Glutamatergic neuron (in vitro differentiated cells): ENCODE results near the gene MDFIC2. TPM values are rescaled to one million over a fixed set of nuclear protein-coding genes. Genes with fewer than 3 reads are reported as not detected.
"Not testable (repeated sequence)": the region's sequence is repeated elsewhere in the genome, so short reads cannot be mapped to it uniquely, and the experiment has no call there.

Experiments
- DNase-seq: peaks from one replicate; pipeline ENCODE4 v3.0.0; 2022
- H3K27ac Mint-ChIP-seq: one replicate; pipeline ENCODE4 v1.8.0; 2020; ENCODE audit warnings: mild to moderate bottlenecking, mixed read lengths, inconsistent platforms; ENCODE audit not compliant: unreplicated experiment
- H3K27me3 Mint-ChIP-seq: one replicate; pipeline ENCODE4 v1.8.0; 2020; ENCODE audit warnings: mild to moderate bottlenecking, moderate library complexity, mixed read lengths, inconsistent platforms; ENCODE audit not compliant: unreplicated experiment
- H3K36me3 Mint-ChIP-seq: one replicate; pipeline ENCODE4 v1.8.0; 2020; ENCODE audit warnings: mild to moderate bottlenecking, mixed read lengths, inconsistent platforms; ENCODE audit not compliant: unreplicated experiment
- H3K4me1 Mint-ChIP-seq: one replicate; pipeline ENCODE4 v1.8.0; 2020; ENCODE audit warnings: mild to moderate bottlenecking, low read depth, mixed read lengths, inconsistent platforms; ENCODE audit not compliant: unreplicated experiment
- H3K4me3 Mint-ChIP-seq: one replicate; pipeline ENCODE4 v1.8.0; 2020; ENCODE audit warnings: mild to moderate bottlenecking, mixed read lengths, inconsistent platforms; ENCODE audit not compliant: unreplicated experiment
- H3K9me3 Mint-ChIP-seq: one replicate; pipeline ENCODE4 v1.8.0; 2020; ENCODE audit warnings: mild to moderate bottlenecking, moderate library complexity, mixed read lengths, inconsistent platforms; ENCODE audit not compliant: unreplicated experiment
- total RNA-seq: library from RNA; stranded (reverse); fragmentation: NEBNext Ultra II Directional; extraction: Animal tissue kit (Norgen Biotek cat#: 25700); gene quantifications from one replicate; pipeline ENCODE4 v1.2.1, GENCODE V29; 2021; ENCODE audit not compliant: unreplicated experiment
- TF ChIP-seq, protein P1 (sequence below): fragments of 200-600 bp; sonication (generic); IDR thresholded peaks from one replicate; pipeline ENCODE4 v1.5.0; 2021; ENCODE audit not compliant: partially characterized antibody, unreplicated experiment

The MDFIC2 gene
- total RNA-seq, 1 donor from 2014 or later: not detected

DNA sequence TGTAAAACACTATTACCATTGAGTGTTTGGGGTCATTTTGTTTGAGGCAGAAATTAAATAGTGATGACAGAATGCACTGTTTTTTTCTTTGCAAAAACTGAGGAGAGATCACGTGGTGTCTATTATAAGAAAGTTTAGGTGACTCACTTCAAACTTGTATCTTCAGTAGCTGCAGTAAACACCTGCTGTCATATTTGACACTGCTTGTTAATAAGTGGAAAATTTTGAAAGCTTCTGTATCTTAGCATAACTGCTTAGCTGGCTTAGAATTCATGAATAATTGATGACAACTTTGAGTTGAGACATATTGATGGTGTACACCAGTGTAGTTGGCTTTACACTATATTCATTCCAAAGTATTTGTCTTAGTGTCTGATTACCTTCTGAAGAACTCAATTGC, 29.7 kb upstream of the MDFIC2 start:
- Mint-ChIP-seq H3K4me3 (no peak overlapping the region), H3K4me1 (peaks cover 3% of the 10 kb centered on the region), H3K36me3 (no peaks in the 10 kb centered on the region), H3K27ac (no peak overlapping the region), H3K9me3 (peaks cover 3% of the 10 kb centered on the region), H3K27me3 (no peaks in the 10 kb centered on the region)
- TF ChIP-seq, protein P1, sequence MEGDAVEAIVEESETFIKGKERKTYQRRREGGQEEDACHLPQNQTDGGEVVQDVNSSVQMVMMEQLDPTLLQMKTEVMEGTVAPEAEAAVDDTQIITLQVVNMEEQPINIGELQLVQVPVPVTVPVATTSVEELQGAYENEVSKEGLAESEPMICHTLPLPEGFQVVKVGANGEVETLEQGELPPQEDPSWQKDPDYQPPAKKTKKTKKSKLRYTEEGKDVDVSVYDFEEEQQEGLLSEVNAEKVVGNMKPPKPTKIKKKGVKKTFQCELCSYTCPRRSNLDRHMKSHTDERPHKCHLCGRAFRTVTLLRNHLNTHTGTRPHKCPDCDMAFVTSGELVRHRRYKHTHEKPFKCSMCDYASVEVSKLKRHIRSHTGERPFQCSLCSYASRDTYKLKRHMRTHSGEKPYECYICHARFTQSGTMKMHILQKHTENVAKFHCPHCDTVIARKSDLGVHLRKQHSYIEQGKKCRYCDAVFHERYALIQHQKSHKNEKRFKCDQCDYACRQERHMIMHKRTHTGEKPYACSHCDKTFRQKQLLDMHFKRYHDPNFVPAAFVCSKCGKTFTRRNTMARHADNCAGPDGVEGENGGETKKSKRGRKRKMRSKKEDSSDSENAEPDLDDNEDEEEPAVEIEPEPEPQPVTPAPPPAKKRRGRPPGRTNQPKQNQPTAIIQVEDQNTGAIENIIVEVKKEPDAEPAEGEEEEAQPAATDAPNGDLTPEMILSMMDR: no peak
- no peak for DNase-seq

DNA sequence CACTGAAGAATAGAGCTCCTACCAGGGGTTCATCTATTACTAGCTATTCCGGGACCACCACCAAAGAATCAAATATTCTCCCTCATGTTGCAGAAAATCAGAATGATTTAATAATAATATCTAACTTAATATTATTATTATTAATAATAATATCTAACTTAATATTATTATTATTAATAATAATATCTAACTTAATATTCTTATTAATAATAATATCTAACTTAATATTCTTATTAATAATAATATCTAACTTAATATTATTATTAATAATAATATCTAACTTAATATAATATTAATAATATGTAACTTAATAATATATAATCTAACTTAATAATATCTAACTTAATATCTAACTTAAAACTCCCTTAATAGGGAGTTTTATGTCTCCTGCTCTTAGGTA, 24.4 kb upstream of the MDFIC2 start:
- H3K27ac Mint-ChIP-seq, H3K27me3 Mint-ChIP-seq, H3K36me3 Mint-ChIP-seq, H3K4me3 Mint-ChIP-seq, DNase-seq, H3K9me3 Mint-ChIP-seq, H3K4me1 Mint-ChIP-seq: not testable (repeated sequence)

DNA sequence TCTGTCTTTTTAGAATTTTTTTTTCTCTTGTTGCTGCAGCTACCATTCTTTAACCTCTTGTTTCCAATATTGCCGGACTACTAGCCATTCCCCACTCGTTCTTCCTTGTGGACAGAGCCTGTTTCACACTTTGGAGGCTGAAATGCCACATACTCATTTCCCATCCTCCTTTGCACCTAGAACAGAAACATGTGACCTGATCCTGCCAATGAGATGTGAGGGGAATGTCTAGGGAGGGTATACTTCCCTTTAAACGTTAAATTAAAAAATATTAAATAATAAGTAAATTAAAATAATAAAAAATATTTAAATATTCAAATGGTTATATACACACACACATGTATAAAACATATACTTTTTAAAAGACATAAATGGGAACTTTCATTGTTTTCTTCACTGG, 20.6 kb upstream of the MDFIC2 start:
- Mint-ChIP-seq H3K9me3 (no peaks in the 10 kb centered on the region), H3K27me3 (no peaks in the 10 kb centered on the region), H3K4me3 (no peak overlapping the region), H3K36me3 (no peaks in the 10 kb centered on the region), H3K4me1 (no peaks in the 10 kb centered on the region), H3K27ac (no peak overlapping the region)
- TF ChIP-seq, protein P1: no peak
- no peak for DNase-seq

DNA sequence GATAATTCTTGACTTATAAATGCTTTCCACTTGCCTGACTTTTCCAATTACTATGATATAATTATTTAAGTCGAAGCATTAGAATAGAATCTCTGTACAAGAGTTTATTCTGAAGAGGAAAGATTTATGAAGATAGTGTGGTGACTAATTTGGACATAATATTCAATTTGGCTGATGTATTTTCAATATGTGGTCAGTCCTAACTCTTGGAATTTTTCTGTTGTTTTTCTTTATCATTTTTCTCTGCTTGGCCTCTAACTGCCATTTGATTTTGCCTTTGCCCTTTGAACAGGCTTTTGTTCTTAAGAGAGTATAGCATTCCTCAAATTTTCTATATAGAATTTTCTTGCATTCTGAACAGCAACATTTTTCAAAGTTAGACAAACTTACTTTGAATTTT, 2.6 kb upstream of the MDFIC2 start:
- Mint-ChIP-seq H3K27me3 (no peaks in the 10 kb centered on the region), H3K27ac (no peak overlapping the region), H3K9me3 (no peaks in the 10 kb centered on the region), H3K4me3 (no peak overlapping the region), H3K4me1 (peaks cover 7% of the 10 kb centered on the region), H3K36me3 (no peaks in the 10 kb centered on the region)
- no peak for DNase-seq
- TF ChIP-seq, protein P1: no peak

DNA sequence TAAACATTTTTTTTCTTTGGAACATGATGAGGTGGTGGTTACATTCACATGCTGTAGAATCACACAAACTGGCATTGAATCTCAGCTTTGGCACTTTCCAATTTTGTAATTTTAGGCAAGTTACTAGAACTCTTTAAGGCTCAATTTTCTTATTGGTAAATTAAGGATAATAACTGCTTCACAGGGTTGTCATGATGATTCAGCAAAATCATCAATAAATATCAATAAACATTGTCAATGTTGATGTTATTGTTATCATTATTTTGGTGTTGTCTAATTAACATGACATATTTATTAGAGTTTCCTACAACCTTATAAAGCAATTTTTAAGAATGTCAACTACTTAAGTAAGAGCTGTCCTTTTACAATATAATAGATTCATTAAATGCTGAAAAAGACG, 1.6 kb downstream of the MDFIC2 start:
- no peak for DNase-seq
- no peaks in the 10 kb centered on the region for H3K9me3 Mint-ChIP-seq
- peaks cover 9% of the 10 kb centered on the region for H3K4me1 Mint-ChIP-seq
- H3K27me3 Mint-ChIP-seq: no peaks in the 10 kb centered on the region
- H3K27ac Mint-ChIP-seq: no peak overlapping the region
- no peak overlapping the region for H3K4me3 Mint-ChIP-seq
- no peaks in the 10 kb centered on the region for H3K36me3 Mint-ChIP-seq
- TF ChIP-seq, protein P1: no peak

DNA sequence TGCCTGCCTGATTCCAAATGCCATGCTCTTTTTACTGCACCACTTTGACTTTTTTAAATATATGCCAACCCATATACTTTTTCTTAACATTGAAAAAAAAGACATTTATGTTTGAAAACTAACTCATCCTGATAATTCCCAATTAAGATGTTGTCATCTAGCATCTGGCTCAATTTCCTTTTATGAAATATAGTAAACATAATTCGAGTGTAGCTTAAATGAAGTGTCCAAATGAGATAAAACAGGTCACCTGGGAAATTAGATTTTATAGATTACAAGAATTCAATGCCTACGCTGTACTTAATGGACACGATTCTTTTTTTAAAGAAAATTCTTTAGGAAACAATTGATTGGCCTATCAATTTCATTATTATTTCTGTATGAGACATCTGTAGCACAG, 2.8 kb downstream of the MDFIC2 start:
- TF ChIP-seq, protein P1: no peak
- Mint-ChIP-seq H3K4me3 (no peak overlapping the region), H3K4me1 (peaks cover 9% of the 10 kb centered on the region), H3K36me3 (no peaks in the 10 kb centered on the region), H3K9me3 (no peaks in the 10 kb centered on the region), H3K27me3 (no peaks in the 10 kb centered on the region), H3K27ac (no peak overlapping the region)
- no peak for DNase-seq
